DLD1 (cell line): ENCODE results near the gene SMARCC1.

Experiments
- in situ Hi-C: cut with HindIII; loops from 2 replicates; pipeline ENCODE4 v1.10.0; 2017; ENCODE audit warnings: low sequenced_read_pairs

The SMARCC1 gene

GRCh38 chr3:47636921-47637320 lies 144.8 kb downstream of the SMARCC1 start:
- in situ Hi-C loops = no loop called here

GRCh38 chr3:47636225-47636624 lies 145.5 kb downstream of the SMARCC1 start:
- in situ Hi-C loops = no loop called here

GRCh38 chr3:47635536-47635935 lies 146.2 kb downstream of the SMARCC1 start:
- in situ Hi-C loops = no loop called here

GRCh38 chr3:47634996-47635395 lies 146.7 kb downstream of the SMARCC1 start:
- in situ Hi-C loops = no loop called here

GRCh38 chr3:47630810-47631209 lies 150.9 kb downstream of the SMARCC1 start:
- in situ Hi-C loops = no loop called here

GRCh38 chr3:47629770-47630169 lies 151.9 kb downstream of the SMARCC1 start:
- in situ Hi-C loops = no loop called here

- in situ Hi-C loops = no loop called here
Observed at GRCh38 chr3:47628426-47628825, 153.3 kb downstream of the SMARCC1 start.

- in situ Hi-C loops = no loop called here
Observed at GRCh38 chr3:47622671-47623461, 158.8 kb downstream of the SMARCC1 start.

GRCh38 chr3:47617086-47618010 lies 164.3 kb downstream of the SMARCC1 start:
- in situ Hi-C loops = no loop called here

GRCh38 chr3:47614788-47615187 lies 166.9 kb downstream of the SMARCC1 start:
- in situ Hi-C loops = no loop called here

- in situ Hi-C loops = no loop called here
Observed at GRCh38 chr3:47613722-47614121, 168.0 kb downstream of the SMARCC1 start.

GRCh38 chr3:47612879-47613278 lies 168.8 kb downstream of the SMARCC1 start:
- in situ Hi-C loops = no loop called here

DNA sequence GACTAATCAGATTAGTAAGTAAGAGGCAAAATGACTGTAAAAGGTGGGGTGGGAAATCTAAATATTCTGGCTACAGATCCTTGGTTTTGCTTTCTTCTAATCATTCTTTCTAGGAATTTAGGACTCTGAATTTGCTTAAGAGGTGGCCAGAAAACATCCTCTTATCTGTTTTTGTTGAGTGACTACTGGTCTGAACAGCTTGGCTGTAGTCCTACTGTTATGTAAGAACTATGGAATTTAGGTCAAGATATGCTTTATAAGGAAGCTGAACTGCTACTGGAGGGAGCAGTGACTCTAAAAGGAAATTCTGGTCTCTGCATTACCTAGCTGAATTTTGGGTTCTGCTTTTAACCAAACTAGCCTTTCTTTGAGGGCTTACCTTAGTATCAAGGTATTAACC lies 169.5 kb downstream of the SMARCC1 start:
- in situ Hi-C loops = no loop called here

DNA sequence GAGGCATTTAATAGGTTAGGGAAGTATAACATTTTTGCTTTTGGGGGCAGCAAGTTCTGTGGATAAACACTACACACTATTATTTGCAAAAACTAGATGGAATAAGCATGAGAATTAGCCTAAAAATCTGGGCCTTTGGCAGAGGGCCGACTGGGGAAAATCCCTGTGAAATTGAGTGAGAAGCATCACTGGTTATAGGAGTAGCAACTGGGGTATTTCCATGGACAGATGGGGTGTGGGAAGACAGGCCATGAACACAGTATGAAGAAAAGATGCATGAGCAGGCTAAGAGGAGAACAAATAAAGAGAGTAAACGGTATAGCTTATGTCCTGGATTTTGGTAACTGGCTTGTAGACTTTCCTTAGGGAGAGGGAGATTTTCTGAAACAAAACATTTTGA lies 170.1 kb downstream of the SMARCC1 start:
- in situ Hi-C loops = no loop called here

DNA sequence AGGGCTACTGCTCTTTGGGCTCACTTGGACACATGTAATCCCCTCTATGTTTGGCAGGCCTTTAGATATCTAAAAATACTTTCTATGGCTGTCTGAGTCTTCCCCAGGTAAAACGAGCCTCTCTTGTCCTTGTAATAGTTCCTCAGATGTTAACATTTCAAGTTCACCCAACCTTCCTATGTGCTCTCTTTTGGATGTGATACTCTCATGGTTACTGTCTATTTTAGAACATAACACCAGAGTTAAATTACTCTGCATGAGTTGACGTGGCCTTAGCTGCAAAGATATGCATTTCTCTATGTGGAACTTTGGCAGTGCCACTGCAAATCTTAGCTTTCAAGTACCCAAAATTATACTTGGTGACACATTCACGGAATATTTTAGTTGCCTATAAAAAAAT lies 171.1 kb downstream of the SMARCC1 start:
- in situ Hi-C loops = no loop called here

- in situ Hi-C loops = no loop called here
Observed at GRCh38 chr3:47607335-47607734, 174.4 kb downstream of the SMARCC1 start.

- in situ Hi-C loops = no loop called here
Observed at GRCh38 chr3:47606165-47606564, 175.5 kb downstream of the SMARCC1 start.

GRCh38 chr3:47605652-47606051 lies 176.0 kb downstream of the SMARCC1 start:
- in situ Hi-C loops = no loop called here

DNA sequence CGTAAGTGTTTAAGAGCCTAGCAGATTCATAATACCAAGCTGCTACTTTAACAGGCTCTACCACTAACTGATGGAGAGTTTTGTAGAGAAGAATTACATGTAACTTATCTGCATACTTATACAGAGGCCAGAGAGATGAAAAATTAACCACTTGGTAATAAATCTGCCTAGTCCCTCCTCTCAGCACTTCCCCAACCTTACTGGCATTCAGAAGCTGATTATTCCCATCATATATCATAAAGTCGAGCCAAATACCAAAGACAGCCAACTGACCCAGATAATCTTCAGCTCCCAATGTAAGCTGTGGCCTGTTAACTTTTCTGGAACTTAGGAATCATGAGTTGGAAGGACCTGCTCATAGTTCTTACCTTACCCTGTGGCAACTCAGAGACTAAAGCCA lies 177.5 kb downstream of the SMARCC1 start:
- in situ Hi-C loops = no loop called here

DNA sequence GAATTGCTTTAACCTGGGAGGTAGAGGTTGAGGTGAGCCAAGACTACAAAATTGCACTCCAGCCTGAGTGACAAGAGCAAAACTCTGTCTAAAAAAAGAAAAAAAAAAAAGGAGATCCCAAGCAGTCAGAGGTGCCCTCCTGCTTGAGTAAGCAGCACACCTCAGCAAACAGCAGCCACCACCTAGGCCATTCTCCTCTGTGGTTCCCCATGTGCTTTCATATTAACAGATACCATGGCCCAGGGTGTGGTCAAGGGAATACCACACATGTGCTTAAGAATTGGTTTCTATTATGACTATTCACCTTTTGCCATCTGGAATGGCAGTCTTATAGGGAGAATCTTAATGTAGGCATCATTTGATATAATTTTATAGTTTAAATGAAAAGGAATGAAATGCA lies 178.4 kb downstream of the SMARCC1 start:
- in situ Hi-C loops = no loop called here

DNA sequence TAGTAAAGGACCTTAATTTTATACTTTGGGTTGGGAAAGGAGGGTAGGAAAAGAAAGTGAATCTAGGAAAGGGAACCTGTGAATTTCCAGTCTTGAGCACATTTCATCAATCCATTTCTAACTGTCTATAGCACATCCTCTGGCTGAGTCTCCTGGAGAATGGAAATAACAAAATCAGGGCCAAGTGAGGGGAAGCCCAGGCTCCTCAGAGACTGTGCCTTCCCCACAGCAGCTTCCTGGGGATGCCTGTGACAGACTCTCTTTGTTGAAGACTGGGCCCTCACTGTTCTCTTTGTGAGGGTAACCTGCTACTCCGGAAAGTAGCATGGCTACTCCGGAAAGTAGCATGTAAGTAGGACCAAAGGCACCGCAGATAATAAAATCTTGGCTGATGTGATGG lies 180.4 kb downstream of the SMARCC1 start:
- in situ Hi-C loops = no loop called here

GRCh38 chr3:47594792-47595191 lies 186.9 kb downstream of the SMARCC1 start:
- in situ Hi-C loops = no loop called here
